ENCODE results near the gene WNT6. TPM values are rescaled to one million over a fixed set of nuclear protein-coding genes. Genes with fewer than 3 reads are reported as not detected.

Gene WNT6
- total RNA-seq, 1 experiment from 2014 or later, result 20.3 TPM

DNA sequence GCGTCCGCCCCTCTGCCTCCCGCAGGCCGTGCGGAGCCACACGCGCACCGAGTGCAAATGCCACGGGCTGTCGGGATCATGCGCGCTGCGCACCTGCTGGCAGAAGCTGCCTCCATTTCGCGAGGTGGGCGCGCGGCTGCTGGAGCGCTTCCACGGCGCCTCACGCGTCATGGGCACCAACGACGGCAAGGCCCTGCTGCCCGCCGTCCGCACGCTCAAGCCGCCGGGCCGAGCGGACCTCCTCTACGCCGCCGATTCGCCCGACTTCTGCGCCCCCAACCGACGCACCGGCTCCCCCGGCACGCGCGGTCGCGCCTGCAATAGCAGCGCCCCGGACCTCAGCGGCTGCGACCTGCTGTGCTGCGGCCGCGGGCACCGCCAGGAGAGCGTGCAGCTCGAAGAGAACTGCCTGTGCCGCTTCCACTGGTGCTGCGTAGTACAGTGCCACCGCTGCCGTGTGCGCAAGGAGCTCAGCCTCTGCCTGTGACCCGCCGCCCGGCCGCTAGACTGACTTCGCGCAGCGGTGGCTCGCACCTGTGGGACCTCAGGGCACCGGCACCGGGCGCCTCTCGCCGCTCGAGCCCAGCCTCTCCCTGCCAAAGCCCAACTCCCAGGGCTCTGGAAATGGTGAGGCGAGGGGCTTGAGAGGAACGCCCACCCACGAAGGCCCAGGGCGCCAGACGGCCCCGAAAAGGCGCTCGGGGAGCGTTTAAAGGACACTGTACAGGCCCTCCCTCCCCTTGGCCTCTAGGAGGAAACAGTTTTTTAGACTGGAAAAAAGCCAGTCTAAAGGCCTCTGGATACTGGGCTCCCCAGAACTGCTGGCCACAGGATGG lies 14.0 kb downstream of the WNT6 start:
- H3K27me3 ChIP-seq (replicated peaks; ENCODE audit: control insufficient read depth, insufficient read depth, low read length), result no peaks in the 10 kb centered on the region
- ChIA-PET POLR2A (no interaction called here), CTCF (interaction anchor here (0.6 to 4.0 kb wide), 2 partner anchors 24 to 48 kb away, joined by 3 to 152 read pairs; no protein-coding TSS in a partner anchor)
- Mint-ChIP-seq H3K4me3 (ENCODE audit: unreplicated experiment) (no peak overlapping the region), H3K4me1 (ENCODE audit: low read depth, unreplicated experiment) (no peaks in the 10 kb centered on the region), H3K9me3 (ENCODE audit: unreplicated experiment) (no peaks in the 10 kb centered on the region), H3K27me3 (ENCODE audit: insufficient read depth, unreplicated experiment) (no peaks in the 10 kb centered on the region), H3K27ac (ENCODE audit: unreplicated experiment) (no peak overlapping the region), H3K36me3 (ENCODE audit: insufficient read depth, unreplicated experiment) (peaks cover 13% of the 10 kb centered on the region)
- intact Hi-C loops (cut with micrococcal nuclease; ENCODE audit: unreplicated experiment), result no loop called here
- TF ChIP-seq CTCF (IDR thresholded peaks at IDR 0.05; ENCODE audit: insufficient read depth in 1 of 2, low read depth in 1 of 2, low read length in 1 of 2, severe bottlenecking in 1 of 2, unreplicated experiment in 1 of 2), result no peak
- DNase-seq, result no peak
- no peaks in the 10 kb centered on the region for H3K36me3 ChIP-seq (ENCODE audit: control insufficient read depth, insufficient read depth, low read length)
- peaks cover 6% of the 10 kb centered on the region; the same call in 1 of the 2 replicates for H3K4me1 ChIP-seq
- no peak overlapping the region for H3K4me3 ChIP-seq (ENCODE audit: low read depth, low read length)
- BruUV-seq (replicated peaks), result no TSS peak
- no peaks in the 10 kb centered on the region for H3K9me3 ChIP-seq

DNA sequence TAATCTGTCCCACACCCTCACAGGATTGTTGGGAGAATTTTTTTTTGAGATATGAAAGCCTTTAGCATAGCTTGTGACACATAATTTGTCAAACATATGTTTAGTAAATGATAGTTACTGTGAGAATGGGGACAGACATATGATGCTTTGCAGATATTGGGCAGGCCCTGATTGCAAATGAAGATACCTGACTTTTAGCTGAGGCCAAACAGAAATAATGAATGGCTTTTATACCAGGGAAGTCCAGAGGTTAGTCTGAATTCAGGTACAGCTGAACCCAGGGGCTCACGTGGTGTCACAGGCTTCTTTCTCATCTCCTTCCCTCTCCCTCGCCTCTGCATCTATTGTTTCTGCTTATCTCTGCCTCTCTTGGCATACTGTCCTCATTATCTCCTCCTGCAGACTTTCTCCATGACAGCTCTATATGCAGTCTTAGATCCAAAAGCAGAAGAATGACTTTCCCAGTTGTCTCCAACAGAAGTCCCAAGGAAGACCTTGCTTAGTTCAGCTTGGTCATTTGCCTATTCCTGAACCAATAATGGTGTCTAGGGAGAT lies 16.2 kb downstream of the WNT6 start:
- Mint-ChIP-seq H3K4me1 (ENCODE audit: low read depth, unreplicated experiment) (no peaks in the 10 kb centered on the region), H3K27ac (ENCODE audit: unreplicated experiment) (no peak overlapping the region), H3K4me3 (ENCODE audit: unreplicated experiment) (no peak overlapping the region), H3K9me3 (ENCODE audit: unreplicated experiment) (no peaks in the 10 kb centered on the region), H3K27me3 (ENCODE audit: insufficient read depth, unreplicated experiment) (no peaks in the 10 kb centered on the region), H3K36me3 (ENCODE audit: insufficient read depth, unreplicated experiment) (peaks cover 5% of the 10 kb centered on the region)
- Histone ChIP-seq H3K4me1 (peaks cover 17% of the 10 kb centered on the region), H3K36me3 (ENCODE audit: control insufficient read depth, insufficient read depth, low read length) (no peaks in the 10 kb centered on the region), H3K27me3 (replicated peaks; ENCODE audit: control insufficient read depth, insufficient read depth, low read length) (no peaks in the 10 kb centered on the region), H3K4me3 (ENCODE audit: low read depth, low read length) (no peak overlapping the region), H3K9me3 (no peaks in the 10 kb centered on the region)
- DNase-seq, result no peak
- CTCF ChIA-PET, result interaction anchor here (0.6 to 4.0 kb wide), 15 partner anchors 9 to 126 kb away, joined by 3 to 152 read pairs (median 8); partner anchors contain the start of gene CYP27A1
- POLR2A ChIA-PET, result interaction anchor here (1.1 kb wide), 1 partner anchor 22 kb away, joined by 8 read pairs; no protein-coding TSS in a partner anchor
- intact Hi-C loops (cut with micrococcal nuclease; ENCODE audit: unreplicated experiment), result loop anchor here (1.0 to 2.0 kb wide), 4 partner anchors 15 to 104 kb away; no protein-coding TSS in a partner anchor
- TF ChIP-seq CTCF (IDR thresholded peaks at IDR 0.05; ENCODE audit: insufficient read depth in 1 of 2, low read depth in 1 of 2, low read length in 1 of 2, severe bottlenecking in 1 of 2, unreplicated experiment in 1 of 2), result no peak
- no TSS peak for BruUV-seq (replicated peaks)

- Mint-ChIP-seq H3K27ac (ENCODE audit: unreplicated experiment) (no peak overlapping the region), H3K9me3 (ENCODE audit: unreplicated experiment) (no peaks in the 10 kb centered on the region), H3K4me3 (ENCODE audit: unreplicated experiment) (no peak overlapping the region), H3K4me1 (ENCODE audit: low read depth, unreplicated experiment) (no peaks in the 10 kb centered on the region), H3K27me3 (ENCODE audit: insufficient read depth, unreplicated experiment) (no peaks in the 10 kb centered on the region), H3K36me3 (ENCODE audit: insufficient read depth, unreplicated experiment) (peaks cover 4% of the 10 kb centered on the region)
- Histone ChIP-seq H3K9me3 (no peaks in the 10 kb centered on the region), H3K36me3 (ENCODE audit: control insufficient read depth, insufficient read depth, low read length) (no peaks in the 10 kb centered on the region), H3K4me3 (ENCODE audit: low read depth, low read length) (no peak overlapping the region), H3K27me3 (replicated peaks; ENCODE audit: control insufficient read depth, insufficient read depth, low read length) (no peaks in the 10 kb centered on the region), H3K4me1 (peaks cover 17% of the 10 kb centered on the region)
- ChIA-PET CTCF (interaction anchor here (0.6 to 4.0 kb wide), 17 partner anchors 8 to 169 kb away, joined by 3 to 152 read pairs (median 5); partner anchors contain the start of gene CYP27A1), POLR2A (interaction anchor here (0.6 to 1.1 kb wide), 2 partner anchors 21 to 126 kb away, joined by 8 to 9 read pairs; no protein-coding TSS in a partner anchor)
- DNase-seq, result peak; percentile 83 to 87
- no TSS peak for BruUV-seq (replicated peaks)
- TF ChIP-seq CTCF (IDR thresholded peaks at IDR 0.05; ENCODE audit: insufficient read depth in 1 of 2, low read depth in 1 of 2, low read length in 1 of 2, severe bottlenecking in 1 of 2, unreplicated experiment in 1 of 2), result peak; percentile 94 to 97
- intact Hi-C loops (cut with micrococcal nuclease; ENCODE audit: unreplicated experiment), result loop anchor here (1.0 to 2.0 kb wide), 4 partner anchors 16 to 103 kb away; no protein-coding TSS in a partner anchor
Observed at GRCh38 chr2:218876562-218877219, 17.1 kb downstream of the WNT6 start.

All from Caco-2 (cell line).